ENCODE results near the gene MAN1C1.

DNA sequence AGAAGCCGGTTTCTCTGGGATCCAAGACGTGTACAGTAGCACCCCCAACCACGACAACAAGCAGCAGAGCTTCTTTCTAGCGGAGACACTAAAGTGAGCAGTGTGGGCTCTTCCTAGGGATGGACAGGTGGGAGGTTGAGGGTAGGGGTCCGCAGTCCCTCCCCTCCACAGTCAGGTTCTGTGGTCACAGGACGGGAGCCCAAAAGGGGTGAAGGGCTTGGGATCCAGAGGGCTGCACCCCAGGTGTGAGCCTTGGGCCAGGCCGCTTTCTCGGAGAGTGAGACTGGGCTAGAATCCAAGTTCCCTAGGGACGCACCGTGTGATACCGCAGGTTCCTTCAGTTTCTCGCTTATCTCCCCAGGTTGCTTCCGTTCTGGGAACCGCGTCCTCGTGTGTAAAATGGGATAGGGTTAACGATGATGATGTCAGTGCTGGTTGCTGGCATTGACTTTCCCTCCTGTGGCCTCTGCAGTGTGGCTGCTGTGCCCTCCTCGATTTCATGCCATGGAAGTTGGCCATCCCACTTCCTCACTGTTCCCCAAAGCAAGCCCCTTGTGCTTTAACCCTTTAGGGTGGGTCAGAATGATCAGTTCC is 166.1 kb downstream of the MAN1C1 start:
- TF ChIP-seq, protein P1, sequence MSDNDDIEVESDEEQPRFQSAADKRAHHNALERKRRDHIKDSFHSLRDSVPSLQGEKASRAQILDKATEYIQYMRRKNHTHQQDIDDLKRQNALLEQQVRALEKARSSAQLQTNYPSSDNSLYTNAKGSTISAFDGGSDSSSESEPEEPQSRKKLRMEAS (IDR thresholded peaks at IDR 0.05) = no peak
- no peak for TF ChIP-seq CREB1 (IDR thresholded peaks at IDR 0.05; ENCODE audit: low read depth)
- no peak for TF ChIP-seq FOXM1 (IDR thresholded peaks at IDR 0.05; ENCODE audit: borderline replicate concordance, low read depth)
- TF ChIP-seq EP300 (IDR thresholded peaks at IDR 0.05; ENCODE audit: borderline replicate concordance) = no peak
- TF ChIP-seq, protein P2, sequence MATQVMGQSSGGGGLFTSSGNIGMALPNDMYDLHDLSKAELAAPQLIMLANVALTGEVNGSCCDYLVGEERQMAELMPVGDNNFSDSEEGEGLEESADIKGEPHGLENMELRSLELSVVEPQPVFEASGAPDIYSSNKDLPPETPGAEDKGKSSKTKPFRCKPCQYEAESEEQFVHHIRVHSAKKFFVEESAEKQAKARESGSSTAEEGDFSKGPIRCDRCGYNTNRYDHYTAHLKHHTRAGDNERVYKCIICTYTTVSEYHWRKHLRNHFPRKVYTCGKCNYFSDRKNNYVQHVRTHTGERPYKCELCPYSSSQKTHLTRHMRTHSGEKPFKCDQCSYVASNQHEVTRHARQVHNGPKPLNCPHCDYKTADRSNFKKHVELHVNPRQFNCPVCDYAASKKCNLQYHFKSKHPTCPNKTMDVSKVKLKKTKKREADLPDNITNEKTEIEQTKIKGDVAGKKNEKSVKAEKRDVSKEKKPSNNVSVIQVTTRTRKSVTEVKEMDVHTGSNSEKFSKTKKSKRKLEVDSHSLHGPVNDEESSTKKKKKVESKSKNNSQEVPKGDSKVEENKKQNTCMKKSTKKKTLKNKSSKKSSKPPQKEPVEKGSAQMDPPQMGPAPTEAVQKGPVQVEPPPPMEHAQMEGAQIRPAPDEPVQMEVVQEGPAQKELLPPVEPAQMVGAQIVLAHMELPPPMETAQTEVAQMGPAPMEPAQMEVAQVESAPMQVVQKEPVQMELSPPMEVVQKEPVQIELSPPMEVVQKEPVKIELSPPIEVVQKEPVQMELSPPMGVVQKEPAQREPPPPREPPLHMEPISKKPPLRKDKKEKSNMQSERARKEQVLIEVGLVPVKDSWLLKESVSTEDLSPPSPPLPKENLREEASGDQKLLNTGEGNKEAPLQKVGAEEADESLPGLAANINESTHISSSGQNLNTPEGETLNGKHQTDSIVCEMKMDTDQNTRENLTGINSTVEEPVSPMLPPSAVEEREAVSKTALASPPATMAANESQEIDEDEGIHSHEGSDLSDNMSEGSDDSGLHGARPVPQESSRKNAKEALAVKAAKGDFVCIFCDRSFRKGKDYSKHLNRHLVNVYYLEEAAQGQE (IDR thresholded peaks at IDR 0.05; ENCODE audit: low read depth) = no peak
- no peak for TF ChIP-seq RAD21 (IDR thresholded peaks at IDR 0.05; ENCODE audit: low read depth)
- no peak for TF ChIP-seq TAF1 (IDR thresholded peaks at IDR 0.05; ENCODE audit: low read depth)
